Neural progenitor cell (in vitro differentiated cells): ENCODE data around the gene PJA1.

Experiments
- CTCF ChIP-seq: fragments of 200-600 bp; sonication (generic); IDR thresholded peaks from 2 replicates; pipeline ENCODE4 v1.5.1; 2017; ENCODE audit warnings: antibody characterized with exemption, mild to moderate bottlenecking
- EZH2 ChIP-seq: fragments of 200-600 bp; sonication (generic); IDR thresholded peaks from 2 replicates; pipeline ENCODE4 v1.6.1; 2017; ENCODE audit warnings: antibody characterized with exemption, mild to moderate bottlenecking, moderate library complexity
- EZH2phosphoT487 ChIP-seq: fragments of 200-600 bp; sonication (generic); IDR thresholded peaks from 2 replicates; pipeline ENCODE4 v1.6.1; 2017; ENCODE audit warnings: antibody characterized with exemption

GRCh38 chrX:69210581-69210980, 45.3 kb upstream of the PJA1 start:
- TF ChIP-seq EZH2, result no peak
- no peak for TF ChIP-seq EZH2phosphoT487
- no peak for TF ChIP-seq CTCF
